Activated naive CD8-positive, alpha-beta T cell treated with anti-CD3 and anti-CD28 coated beads, Interleukin-2, amount 50 U/mL, for 24 hours (primary cell): ENCODE results near the gene WDFY2.
A peak's percentile ranks its signal among the peaks of the same experiment; 100 is the strongest.
"Not testable (repeated sequence)": the region's sequence is repeated elsewhere in the genome, so short reads cannot be mapped to it uniquely, and the experiment has no call there.

Experiments
- ATAC-seq: fragments of 150-1000 bp; cut with Tn5 transposase; one replicate; pipeline ENCODE4 v1.10.0; 2021
- DNase-seq: peaks from one replicate; pipeline ENCODE4 v3.0.0; 2021
- H3K27ac Mint-ChIP-seq: one replicate; pipeline ENCODE4 v1.8.0; 2021; ENCODE audit warnings: mild to moderate bottlenecking, mixed read lengths
- H3K27me3 Mint-ChIP-seq: one replicate; pipeline ENCODE4 v1.8.0; 2021; ENCODE audit warnings: mixed read lengths
- H3K36me3 Mint-ChIP-seq: one replicate; pipeline ENCODE4 v1.8.0; 2021; ENCODE audit warnings: low read depth, mixed read lengths
- H3K4me1 Mint-ChIP-seq: one replicate; pipeline ENCODE4 v1.8.0; 2021; ENCODE audit warnings: mixed read lengths
- H3K4me3 Mint-ChIP-seq: one replicate; pipeline ENCODE4 v1.8.0; 2021; ENCODE audit warnings: mild to moderate bottlenecking, moderate library complexity, mixed read lengths
- H3K9me3 Mint-ChIP-seq: one replicate; pipeline ENCODE4 v1.8.0; 2021; ENCODE audit warnings: mixed read lengths

The WDFY2 gene

GRCh38 chr13:51556740-51557139, 27.5 kb upstream of the WDFY2 start:
- no peak overlapping the region for H3K4me3 Mint-ChIP-seq
- no peaks in the 10 kb centered on the region for H3K36me3 Mint-ChIP-seq
- no peak for DNase-seq
- no peaks in the 10 kb centered on the region for H3K9me3 Mint-ChIP-seq
- ATAC-seq = no peak
- H3K27ac Mint-ChIP-seq = no peak overlapping the region
- H3K4me1 Mint-ChIP-seq = peaks cover 30% of the 10 kb centered on the region
- no peaks in the 10 kb centered on the region for H3K27me3 Mint-ChIP-seq

GRCh38 chr13:51557438-51557837, 26.8 kb upstream of the WDFY2 start:
- H3K4me1 Mint-ChIP-seq = peaks cover 33% of the 10 kb centered on the region
- no peaks in the 10 kb centered on the region for H3K27me3 Mint-ChIP-seq
- DNase-seq = no peak

GRCh38 chr13:51557875-51558612, 26.2 kb upstream of the WDFY2 start:
- Mint-ChIP-seq H3K4me3 (no peak overlapping the region), H3K9me3 (no peaks in the 10 kb centered on the region), H3K36me3 (no peaks in the 10 kb centered on the region), H3K27ac (no peak overlapping the region), H3K27me3 (no peaks in the 10 kb centered on the region), H3K4me1 (peaks cover 37% of the 10 kb centered on the region)
- DNase-seq (no peak), ATAC-seq (peak; percentile 22)

More at GRCh38 chr13:51557438-51557837, 26.8 kb upstream of the WDFY2 start:
- H3K9me3 Mint-ChIP-seq = no peaks in the 10 kb centered on the region
- H3K36me3 Mint-ChIP-seq = no peaks in the 10 kb centered on the region
- H3K4me3 Mint-ChIP-seq = no peak overlapping the region
- ATAC-seq = no peak
- H3K27ac Mint-ChIP-seq = no peak overlapping the region

- ATAC-seq = no peak
- no peak for DNase-seq
- Mint-ChIP-seq H3K36me3 (no peaks in the 10 kb centered on the region), H3K27me3 (no peaks in the 10 kb centered on the region), H3K9me3 (no peaks in the 10 kb centered on the region), H3K4me3 (no peak overlapping the region), H3K4me1 (peaks cover 37% of the 10 kb centered on the region), H3K27ac (peak overlapping the region; percentile 25)
These were observed 24.1 kb upstream of the WDFY2 start for GRCh38 chr13:51559946-51560735.

- no peaks in the 10 kb centered on the region for H3K36me3 Mint-ChIP-seq
- no peak overlapping the region for H3K4me3 Mint-ChIP-seq
- no peaks in the 10 kb centered on the region for H3K9me3 Mint-ChIP-seq
- DNase-seq (no peak), ATAC-seq (peak; percentile 89)
- H3K27me3 Mint-ChIP-seq = no peaks in the 10 kb centered on the region
- H3K27ac Mint-ChIP-seq = peak overlapping the region; percentile 51
- H3K4me1 Mint-ChIP-seq = peaks cover 37% of the 10 kb centered on the region
These were observed 22.1 kb upstream of the WDFY2 start for GRCh38 chr13:51562011-51562671.

- no peaks in the 10 kb centered on the region for H3K27me3 Mint-ChIP-seq
- DNase-seq (no peak), ATAC-seq (no peak)
- no peaks in the 10 kb centered on the region for H3K36me3 Mint-ChIP-seq
- H3K9me3 Mint-ChIP-seq = no peaks in the 10 kb centered on the region
- no peak overlapping the region for H3K4me3 Mint-ChIP-seq
- peaks cover 32% of the 10 kb centered on the region for H3K4me1 Mint-ChIP-seq
- H3K27ac Mint-ChIP-seq = no peak overlapping the region
These were observed 20.0 kb upstream of the WDFY2 start for GRCh38 chr13:51564252-51564651.

GRCh38 chr13:51564671-51565070, 19.6 kb upstream of the WDFY2 start:
- ATAC-seq = no peak
- H3K27me3 Mint-ChIP-seq = no peaks in the 10 kb centered on the region
- H3K4me1 Mint-ChIP-seq = peaks cover 32% of the 10 kb centered on the region
- DNase-seq = no peak
- no peak overlapping the region for H3K27ac Mint-ChIP-seq
- H3K9me3 Mint-ChIP-seq = no peaks in the 10 kb centered on the region
- H3K36me3 Mint-ChIP-seq = no peaks in the 10 kb centered on the region
- H3K4me3 Mint-ChIP-seq = no peak overlapping the region

GRCh38 chr13:51569001-51569400, 15.3 kb upstream of the WDFY2 start:
- DNase-seq, H3K36me3 Mint-ChIP-seq, H3K4me1 Mint-ChIP-seq, H3K4me3 Mint-ChIP-seq, ATAC-seq, H3K27me3 Mint-ChIP-seq, H3K9me3 Mint-ChIP-seq, H3K27ac Mint-ChIP-seq: not testable (repeated sequence)

- H3K27ac Mint-ChIP-seq = no peak overlapping the region
- H3K27me3 Mint-ChIP-seq = no peaks in the 10 kb centered on the region
- H3K4me3 Mint-ChIP-seq = no peak overlapping the region
- DNase-seq (no peak), ATAC-seq (no peak)
- H3K4me1 Mint-ChIP-seq = no peaks in the 10 kb centered on the region
- no peaks in the 10 kb centered on the region for H3K36me3 Mint-ChIP-seq
- H3K9me3 Mint-ChIP-seq = no peaks in the 10 kb centered on the region
These were observed 7.5 kb upstream of the WDFY2 start for GRCh38 chr13:51576754-51577153.

- H3K4me3 Mint-ChIP-seq = no peak overlapping the region
- H3K27me3 Mint-ChIP-seq = no peaks in the 10 kb centered on the region
- no peaks in the 10 kb centered on the region for H3K9me3 Mint-ChIP-seq
- H3K4me1 Mint-ChIP-seq = no peaks in the 10 kb centered on the region
- no peaks in the 10 kb centered on the region for H3K36me3 Mint-ChIP-seq
- no peak for ATAC-seq
- no peak for DNase-seq
- no peak overlapping the region for H3K27ac Mint-ChIP-seq
These were observed 6.6 kb upstream of the WDFY2 start for GRCh38 chr13:51577690-51578089.

GRCh38 chr13:51579676-51580075, 4.6 kb upstream of the WDFY2 start:
- no peak overlapping the region for H3K27ac Mint-ChIP-seq
- ATAC-seq (no peak), DNase-seq (no peak)
- H3K4me3 Mint-ChIP-seq = no peak overlapping the region
- H3K27me3 Mint-ChIP-seq = no peaks in the 10 kb centered on the region
- H3K4me1 Mint-ChIP-seq = peaks cover 4% of the 10 kb centered on the region
- no peaks in the 10 kb centered on the region for H3K36me3 Mint-ChIP-seq
- H3K9me3 Mint-ChIP-seq = no peaks in the 10 kb centered on the region

GRCh38 chr13:51581148-51581820, 3.0 kb upstream of the WDFY2 start:
- Mint-ChIP-seq H3K4me1 (peaks cover 13% of the 10 kb centered on the region), H3K27ac (no peak overlapping the region), H3K4me3 (no peak overlapping the region), H3K27me3 (no peaks in the 10 kb centered on the region), H3K9me3 (no peaks in the 10 kb centered on the region), H3K36me3 (no peaks in the 10 kb centered on the region)
- DNase-seq (no peak), ATAC-seq (no peak)

GRCh38 chr13:51583469-51583874, 790 bp upstream of the WDFY2 start:
- peak overlapping the region; percentile 94 for H3K27ac Mint-ChIP-seq
- DNase-seq = no peak
- no peaks in the 10 kb centered on the region for H3K27me3 Mint-ChIP-seq
- H3K36me3 Mint-ChIP-seq = no peaks in the 10 kb centered on the region
- H3K4me1 Mint-ChIP-seq = peaks cover 30% of the 10 kb centered on the region
- H3K9me3 Mint-ChIP-seq = no peaks in the 10 kb centered on the region
- ATAC-seq = no peak
- H3K4me3 Mint-ChIP-seq = peak overlapping the region; percentile 82
